Bone marrow (tissue), 2 donors: ENCODE measurements around the gene CAB39.
A peak's percentile ranks its signal among the peaks of the same experiment; 100 is the strongest.

ENCODE experiments used
- DNase-seq, 2 donors: peaks; one replicate each; lab custom pipeline; 2025; lab: John Stamatoyannopoulos, UW

The CAB39 gene

GRCh38 chr2:230757476-230757875 lies 44.8 kb downstream of the CAB39 start:
- DNase-seq = no peak

- DNase-seq = peak in 1 of 2 donors; percentile 49
These were observed 46.2 kb downstream of the CAB39 start for GRCh38 chr2:230758566-230759480.

GRCh38 chr2:230759481-230760167 lies 47.0 kb downstream of the CAB39 start:
- no peak for DNase-seq

GRCh38 chr2:230761704-230762103 lies 49.1 kb downstream of the CAB39 start:
- no peak for DNase-seq

GRCh38 chr2:230762317-230762896 lies 49.8 kb downstream of the CAB39 start:
- DNase-seq = no peak

- DNase-seq = no peak
These were observed 51.7 kb downstream of the CAB39 start for GRCh38 chr2:230764346-230764745.

- no peak for DNase-seq
These were observed 53.1 kb downstream of the CAB39 start for GRCh38 chr2:230765611-230766300.

GRCh38 chr2:230767862-230768388 lies 55.3 kb downstream of the CAB39 start:
- DNase-seq = no peak

GRCh38 chr2:230770804-230771203 lies 58.2 kb downstream of the CAB39 start:
- DNase-seq = no peak

GRCh38 chr2:230772156-230772555 lies 59.5 kb downstream of the CAB39 start:
- DNase-seq = no peak

- no peak for DNase-seq
These were observed 60.6 kb downstream of the CAB39 start for GRCh38 chr2:230773039-230773773.

GRCh38 chr2:230774348-230774951 lies 61.8 kb downstream of the CAB39 start:
- no peak for DNase-seq

GRCh38 chr2:230775737-230776136 lies 63.1 kb downstream of the CAB39 start:
- DNase-seq = no peak

GRCh38 chr2:230777721-230778120 lies 65.1 kb downstream of the CAB39 start:
- DNase-seq = no peak

GRCh38 chr2:230778350-230779063 lies 65.9 kb downstream of the CAB39 start:
- DNase-seq = no peak

- DNase-seq = no peak
These were observed 66.5 kb downstream of the CAB39 start for GRCh38 chr2:230779126-230779525.

GRCh38 chr2:230779607-230780006 lies 67.0 kb downstream of the CAB39 start:
- no peak for DNase-seq

GRCh38 chr2:230781130-230781797 lies 68.6 kb downstream of the CAB39 start:
- DNase-seq = no peak

- DNase-seq = no peak
These were observed 70.5 kb downstream of the CAB39 start for GRCh38 chr2:230783101-230783500.

- DNase-seq = no peak
These were observed 72.2 kb downstream of the CAB39 start for GRCh38 chr2:230784795-230785194.
